GM19468 (cell line): ENCODE data around the gene GALNT13.

ENCODE experiments used
- ATAC-seq: cut with Tn5 transposase; IDR thresholded peaks from one replicate; pipeline ENCODE4 v1.9.1; 2021; ENCODE audit warnings: mild to moderate bottlenecking, moderate library complexity, moderate number of reproducible peaks; ENCODE audit not compliant: unreplicated experiment; ENCODE audit errors: extremely low read depth

GALNT13 gene

GRCh38 chr2:153871231-153872221, at the start of gene GALNT13:
Gene GALNT13 (plus strand): TSS chr2:153871922.
- no peak for ATAC-seq

DNA sequence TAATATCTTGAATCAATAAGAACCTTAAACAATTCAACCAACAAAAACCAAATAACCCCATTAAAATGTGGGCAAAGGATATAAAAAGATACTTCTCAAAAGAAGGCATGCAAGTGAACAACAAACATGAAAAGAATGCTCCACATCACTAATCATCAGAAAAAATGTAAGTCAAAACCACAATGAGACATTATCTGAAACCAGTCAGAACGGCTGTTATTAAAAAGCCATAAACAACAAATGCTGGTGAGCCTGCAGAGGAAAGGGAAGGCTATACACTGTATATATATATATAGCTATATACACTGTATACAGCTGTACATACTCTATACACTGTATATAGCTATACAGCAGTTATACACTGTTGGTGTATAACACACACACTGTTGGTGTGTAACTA, 47.8 kb upstream of the GALNT13 start:
- no peak for ATAC-seq

GRCh38 chr2:153828335-153828734, 43.4 kb upstream of the GALNT13 start:
- ATAC-seq, result no peak

DNA sequence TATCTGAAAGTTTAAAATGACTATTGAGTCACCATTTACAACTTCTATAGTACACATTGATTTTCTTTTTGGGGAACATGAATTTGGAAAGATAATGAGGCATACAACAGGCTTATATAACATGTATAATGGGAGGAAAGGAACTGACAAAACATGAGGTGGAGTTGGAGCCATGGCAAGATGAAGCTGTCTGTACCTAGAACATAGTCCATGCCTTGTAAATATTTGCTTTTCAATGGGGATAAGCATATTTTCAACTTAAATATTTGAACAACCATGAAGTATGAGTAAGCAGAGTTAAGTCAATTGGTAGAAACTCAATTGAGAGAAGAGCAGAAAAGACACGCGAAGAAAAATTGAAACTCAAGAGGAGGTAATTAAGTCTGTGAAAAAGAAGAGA, 37.1 kb upstream of the GALNT13 start:
- no peak for ATAC-seq

DNA sequence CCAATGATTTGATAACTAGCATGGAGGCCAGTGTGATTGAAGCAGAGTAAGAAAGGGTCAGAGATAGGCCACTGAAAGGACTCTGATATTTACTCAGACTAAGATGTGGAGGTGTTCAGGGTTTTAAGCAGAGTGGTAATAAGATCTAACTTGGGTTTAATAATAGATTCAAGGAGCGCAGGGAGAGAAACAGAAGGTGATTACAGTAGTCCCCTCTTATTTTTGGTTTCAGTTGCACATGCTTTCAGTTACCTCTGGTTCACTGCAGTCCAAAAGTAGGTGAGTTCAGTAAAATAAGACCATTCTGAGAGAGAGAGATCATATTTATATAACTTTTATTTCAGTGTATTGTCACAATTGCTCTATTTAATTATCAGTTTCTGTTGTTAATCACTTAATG, 13.5 kb upstream of the GALNT13 start:
- no peak for ATAC-seq

GRCh38 chr2:153864022-153864421, 7.7 kb upstream of the GALNT13 start:
- ATAC-seq, result no peak

GRCh38 chr2:153866595-153866994, 5.1 kb upstream of the GALNT13 start:
- no peak for ATAC-seq

DNA sequence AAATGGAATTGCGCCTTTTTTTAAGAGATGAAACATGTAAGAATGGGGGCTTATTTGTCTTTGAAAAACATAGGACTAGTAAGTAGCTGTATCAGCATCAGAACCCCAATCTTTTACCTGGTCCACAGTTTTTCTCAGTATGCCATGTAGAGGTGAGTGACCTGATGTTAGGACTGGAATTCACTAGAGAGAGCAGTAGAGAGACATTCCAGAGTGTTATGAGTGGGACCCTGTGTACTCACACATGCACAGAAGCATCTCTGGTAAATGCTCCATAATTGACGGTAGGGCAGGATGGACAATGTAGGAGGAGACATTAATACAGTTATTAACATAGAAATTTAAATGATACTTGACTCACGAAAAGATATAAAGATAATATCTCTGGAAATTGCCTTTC, 1.4 kb upstream of the GALNT13 start:
- no peak for ATAC-seq

DNA sequence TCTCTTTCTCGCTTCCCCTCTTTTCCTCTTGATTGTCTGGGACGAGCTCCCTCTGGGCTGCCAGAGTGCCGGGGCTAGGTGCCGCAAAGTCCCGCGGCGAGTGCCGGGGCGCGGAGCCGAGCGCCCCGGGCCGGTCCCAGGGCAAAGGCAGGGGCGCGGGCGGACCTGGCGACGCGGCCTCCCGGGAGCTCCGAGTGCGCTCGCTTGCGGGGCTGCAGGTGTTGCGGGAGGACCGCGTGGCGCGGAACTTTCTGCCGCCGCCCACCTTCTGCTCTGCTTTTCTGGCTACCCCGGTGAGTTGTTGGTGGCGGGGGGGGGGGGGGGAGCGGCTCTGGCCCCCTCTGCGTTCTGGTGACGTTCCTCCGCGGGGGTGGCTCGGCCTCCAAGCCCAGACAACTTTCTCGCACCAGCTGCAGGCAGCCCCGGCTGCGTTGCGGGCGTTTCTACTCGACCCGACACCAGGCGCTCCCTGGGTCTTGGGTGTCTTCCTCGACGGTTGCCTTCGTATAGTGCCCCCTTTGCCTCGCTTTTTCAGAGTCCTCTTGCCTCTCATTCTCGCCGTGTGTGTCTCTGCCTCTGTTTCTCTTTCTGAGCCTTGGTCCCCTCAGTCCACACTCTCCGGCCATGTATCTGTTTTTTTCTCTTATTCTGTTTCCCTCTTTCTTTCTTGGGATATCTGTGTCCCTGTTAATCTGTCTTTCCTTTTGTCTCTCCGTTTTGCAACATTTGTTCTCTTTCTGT, 759 bp downstream of the GALNT13 start:
- ATAC-seq, result no peak

DNA sequence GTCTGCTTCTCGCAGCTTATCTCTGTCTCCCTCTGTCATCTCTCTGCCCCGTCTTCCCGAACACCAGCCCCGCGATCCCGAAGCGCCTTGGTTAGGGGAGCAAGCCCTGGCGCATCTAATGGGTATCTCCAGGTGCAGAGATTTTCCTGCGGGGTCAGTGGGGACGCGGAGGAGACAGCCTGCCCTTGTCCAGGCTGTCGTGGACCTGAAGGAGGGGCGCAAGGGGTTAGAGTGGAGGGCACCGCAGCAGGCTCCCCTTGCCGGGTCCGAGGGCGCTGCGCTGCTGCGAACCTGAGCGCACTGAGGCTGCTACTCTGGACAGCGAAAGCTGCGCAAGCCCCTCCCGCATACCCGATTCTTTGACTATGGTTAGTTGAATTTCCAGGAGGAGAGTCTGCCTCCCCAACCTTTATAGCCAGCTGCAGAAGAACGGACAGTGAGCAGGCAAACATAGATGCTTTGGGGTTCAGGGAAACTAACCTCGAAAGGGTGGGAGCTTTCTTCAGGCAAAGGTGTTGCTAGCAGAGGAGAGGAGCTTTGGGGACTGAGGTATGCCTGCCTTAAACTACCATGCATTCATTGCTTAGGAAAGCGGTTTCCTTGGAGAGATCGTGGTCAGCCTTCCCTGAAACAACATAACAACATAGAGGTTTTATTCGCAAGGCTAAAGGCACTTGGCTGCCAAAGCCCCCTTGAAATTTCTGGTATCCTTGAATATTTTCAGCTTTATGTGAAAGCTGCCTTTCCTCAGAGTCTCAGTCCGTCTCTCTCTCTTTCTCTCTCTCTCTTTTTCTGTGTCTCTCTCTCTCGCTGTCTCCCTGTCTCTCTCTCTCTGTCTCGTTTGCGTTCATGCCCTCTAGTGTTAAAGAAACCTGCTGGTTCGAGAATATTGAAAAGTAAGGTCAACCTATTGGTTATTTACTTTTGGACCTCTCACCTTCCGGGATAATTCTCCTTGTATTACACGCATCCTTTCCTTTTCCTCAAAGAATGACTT, 1.6 kb downstream of the GALNT13 start:
- ATAC-seq, result no peak

DNA sequence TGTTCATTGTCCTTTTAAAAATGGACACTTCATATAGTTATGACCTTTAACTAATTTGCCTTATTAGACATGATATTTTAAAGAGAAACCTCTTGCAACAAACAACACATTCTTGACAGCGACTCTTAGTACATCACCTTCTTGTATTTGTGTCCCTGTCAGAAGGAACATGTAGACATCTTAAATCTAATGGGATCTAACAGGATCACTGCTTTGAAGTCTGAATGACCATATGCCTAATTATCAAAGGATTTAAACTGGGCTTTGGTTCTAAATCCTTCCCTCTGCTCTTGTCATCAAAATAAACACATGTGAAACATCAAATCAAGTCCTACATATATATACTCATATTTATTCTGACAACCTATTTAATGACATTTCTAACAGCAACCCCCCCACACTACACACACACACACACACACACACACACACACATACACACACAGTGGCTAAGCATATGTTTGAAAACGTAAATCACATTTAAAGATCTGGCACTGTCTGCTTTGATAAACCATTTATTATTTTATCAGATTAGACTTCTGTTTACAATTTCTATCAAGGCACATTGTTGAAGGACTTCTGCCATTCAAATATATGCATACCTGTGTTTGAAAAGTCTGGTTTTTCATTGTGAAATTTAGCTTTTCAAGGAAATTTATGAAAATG, 4.2 kb downstream of the GALNT13 start:
- no peak for ATAC-seq

- ATAC-seq, result no peak
Observed at GRCh38 chr2:153880926-153881325, 9.2 kb downstream of the GALNT13 start.

GRCh38 chr2:153886833-153887232, 15.1 kb downstream of the GALNT13 start:
- no peak for ATAC-seq

DNA sequence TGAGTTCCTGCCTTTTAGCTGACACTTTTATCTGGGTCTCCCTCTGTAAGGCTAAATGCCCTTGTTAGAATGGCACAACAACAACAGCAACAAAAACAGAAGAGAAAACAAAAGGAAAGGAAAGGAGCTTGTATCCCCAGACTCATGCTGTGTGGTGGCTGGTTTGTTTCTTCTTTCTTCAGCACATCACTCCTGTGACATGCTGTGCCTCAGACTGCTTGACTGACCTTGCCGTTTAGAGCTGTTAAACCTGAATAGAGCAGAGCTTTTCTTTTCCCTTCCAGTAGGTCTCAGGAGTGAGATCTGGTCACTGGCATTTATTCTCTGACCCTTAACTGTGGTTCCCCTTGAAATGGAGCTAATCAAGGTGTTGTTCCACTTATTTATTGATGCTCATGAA, 18.9 kb downstream of the GALNT13 start:
- ATAC-seq, result no peak

- ATAC-seq, result no peak
Observed at GRCh38 chr2:153891051-153891450, 19.3 kb downstream of the GALNT13 start.

- ATAC-seq, result no peak
Observed at GRCh38 chr2:153912798-153913396, 41.2 kb downstream of the GALNT13 start.

DNA sequence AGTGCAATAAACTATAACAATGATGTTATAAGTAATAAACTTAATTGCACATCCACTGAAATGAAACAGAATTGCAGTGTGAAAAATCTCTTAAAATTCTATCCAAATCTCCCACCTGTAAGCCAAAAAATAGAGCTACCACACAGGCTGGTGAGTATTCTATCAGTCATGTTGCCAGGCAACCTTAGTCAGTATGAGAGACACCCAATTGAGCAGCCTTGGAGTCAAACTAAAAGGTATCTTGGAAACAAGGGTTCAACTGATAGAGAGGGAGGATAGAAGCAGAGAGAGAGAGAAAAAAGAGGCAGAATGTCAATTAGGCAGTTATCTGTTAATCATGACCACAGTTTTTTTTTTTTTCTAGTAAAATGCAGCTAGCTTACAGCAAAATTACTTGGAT, 45.8 kb downstream of the GALNT13 start:
- no peak for ATAC-seq

- no peak for ATAC-seq
Observed at GRCh38 chr2:153935511-153935910, 63.8 kb downstream of the GALNT13 start.

DNA sequence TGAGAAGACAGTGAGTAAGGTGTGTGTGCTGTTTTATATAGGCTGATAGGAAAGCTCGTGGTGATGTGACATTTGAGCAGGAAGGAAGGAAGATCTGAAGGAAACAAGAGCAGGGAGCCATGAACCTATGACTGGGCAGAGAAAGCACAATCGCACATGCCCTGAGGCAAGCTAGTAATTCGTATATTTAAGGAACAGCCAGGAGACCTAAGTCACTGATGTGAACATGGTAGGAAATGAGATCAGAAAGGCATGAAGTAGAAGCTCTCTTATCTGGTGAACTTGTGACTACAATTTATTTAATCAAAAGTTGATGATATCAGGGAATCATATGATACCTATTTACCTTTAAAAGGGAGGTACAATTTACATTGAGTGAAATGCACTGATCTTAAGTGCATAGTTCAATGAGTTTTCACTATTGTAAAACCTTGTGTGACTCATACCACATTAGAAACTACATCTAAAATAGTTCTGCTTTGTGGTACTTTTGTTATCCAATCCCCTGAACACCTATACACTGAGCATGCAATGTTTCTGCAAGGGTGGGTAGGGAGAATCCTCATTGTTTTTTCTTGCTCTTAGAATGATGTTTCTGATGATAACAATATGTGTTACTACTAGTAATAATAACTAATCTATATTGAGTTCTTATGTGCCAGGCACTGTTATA, 67.5 kb downstream of the GALNT13 start:
- no peak for ATAC-seq
